Stomach (tissue), 4 donors: ENCODE results near the gene CECR2.

Experiments
- CTCF ChIP-seq, 7 experiments: fragments of 450-650 bp in 4 of 7; fragments of 200-600 bp in 3 of 7; sonication (generic) in 3 of 7; IDR thresholded peaks; one replicate each; pipeline ENCODE4 v1.5.1; 2016 to 2019; ENCODE audit warnings: antibody characterized with exemption in 7 of 7, control low read depth in 2 of 7, mild to moderate bottlenecking in 1 of 7
- EP300 ChIP-seq: sonication (generic); formaldehyde crosslinking; IDR thresholded peaks from one replicate; pipeline ENCODE4 v1.6.1; 2017; ENCODE audit warnings: antibody characterized with exemption

DNA sequence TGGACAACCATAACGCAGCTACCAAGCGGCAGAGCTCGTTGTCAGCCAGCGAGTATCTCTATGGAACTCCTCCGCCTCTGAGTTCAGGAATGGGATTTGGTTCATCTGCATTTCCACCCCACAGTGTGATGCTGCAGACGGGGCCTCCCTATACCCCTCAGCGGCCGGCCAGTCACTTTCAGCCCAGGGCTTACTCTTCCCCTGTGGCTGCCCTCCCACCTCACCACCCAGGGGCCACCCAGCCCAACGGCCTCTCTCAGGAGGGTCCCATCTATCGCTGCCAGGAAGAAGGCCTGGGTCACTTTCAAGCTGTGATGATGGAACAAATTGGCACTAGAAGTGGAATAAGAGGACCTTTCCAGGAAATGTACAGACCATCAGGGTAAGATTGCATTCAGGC lies 179.9 kb downstream of the CECR2 start:
- TF ChIP-seq CTCF (IDR thresholded peaks at IDR 0.05): no peak
- TF ChIP-seq EP300: no peak
